DMS153 (cell line): ENCODE measurements around the gene IL25.
"Not testable (repeated sequence)": the region's sequence is repeated elsewhere in the genome, so short reads cannot be mapped to it uniquely, and the experiment has no call there.

ENCODE experiments used
- DNase-seq: peaks from one replicate; lab custom pipeline; 2025; lab: John Stamatoyannopoulos, UW

Gene IL25

DNA sequence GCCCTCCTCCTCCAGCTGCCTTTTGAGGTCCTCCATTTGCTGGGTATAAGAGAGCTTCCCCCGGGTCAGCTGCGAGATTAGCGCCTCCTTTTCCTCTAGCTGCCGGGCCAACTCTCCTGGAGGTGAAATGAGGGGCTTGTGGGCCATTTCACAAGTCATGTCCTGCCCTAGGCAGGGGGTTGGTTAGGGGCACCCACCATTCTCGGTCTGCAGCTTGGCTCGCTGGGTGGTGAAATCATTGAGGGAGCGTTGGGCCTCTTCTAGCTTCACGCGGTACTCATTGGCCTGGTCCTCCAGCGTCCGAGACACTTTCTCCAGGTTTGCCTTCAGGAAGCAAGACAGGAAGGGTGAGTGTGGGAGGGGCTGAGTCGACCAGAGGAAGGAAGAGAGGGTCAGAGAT lies 16.8 kb downstream of the IL25 start:
- no peak for DNase-seq

DNA sequence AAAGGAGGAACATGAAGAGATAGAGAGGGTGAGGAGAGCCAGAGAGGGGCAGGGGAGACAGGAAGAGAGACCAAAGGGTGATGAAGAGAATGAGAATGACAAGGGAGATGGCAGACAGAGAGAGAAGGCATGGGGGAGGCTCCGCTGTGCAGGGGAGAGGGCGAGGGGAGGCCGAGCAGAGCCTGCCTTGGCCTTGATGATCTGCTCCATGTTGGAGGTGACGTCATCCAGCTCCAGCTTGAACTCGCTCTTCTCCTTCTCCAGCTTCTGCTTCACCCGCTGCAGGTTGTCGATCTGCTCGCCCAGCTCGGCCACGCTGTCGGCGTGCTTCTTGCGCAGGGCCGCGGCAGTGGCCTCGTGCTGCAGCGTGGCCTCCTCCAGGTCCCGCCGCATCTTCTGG lies 17.3 kb downstream of the IL25 start:
- not testable (repeated sequence) for DNase-seq

DNA sequence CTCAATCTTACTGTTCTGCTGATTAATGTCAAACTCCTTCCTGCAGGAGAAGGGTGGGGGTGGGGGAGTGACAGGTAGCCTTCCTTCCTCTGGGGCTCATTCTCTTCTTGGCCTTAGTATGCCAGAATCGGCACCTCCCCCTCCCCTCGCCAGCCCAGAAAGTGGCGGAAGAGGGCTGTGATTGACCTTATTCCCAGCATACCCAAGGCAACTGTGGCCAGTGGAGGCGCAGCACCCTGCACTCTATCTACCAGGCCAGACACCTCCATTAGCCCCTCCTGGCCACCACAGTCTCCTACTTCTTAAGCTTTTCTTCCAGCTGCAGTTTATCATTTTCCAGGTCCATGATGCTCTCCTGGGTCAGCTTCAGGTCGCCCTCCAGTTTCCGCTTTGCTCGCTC lies 20.0 kb downstream of the IL25 start:
- DNase-seq = no peak

DNA sequence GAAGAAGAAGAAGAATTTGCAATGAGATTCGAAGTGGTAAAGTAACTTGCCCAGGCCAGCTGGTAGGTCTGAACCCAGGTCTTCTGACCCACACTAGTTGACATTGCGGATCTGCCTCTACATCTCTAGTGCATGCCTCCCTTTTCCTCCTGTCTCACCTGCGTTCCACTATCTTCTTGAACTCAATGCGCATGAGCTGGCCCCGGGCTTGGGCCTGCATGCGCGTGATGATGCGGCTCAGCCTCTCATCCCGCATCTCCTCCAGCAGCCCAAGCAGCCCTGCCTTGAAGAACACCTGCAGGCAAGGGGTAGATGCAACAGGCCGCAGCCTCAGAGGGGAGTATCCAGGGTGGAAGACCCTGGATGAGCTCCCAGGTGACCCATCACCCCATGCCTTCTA lies 23.5 kb downstream of the IL25 start:
- DNase-seq = no peak

DNA sequence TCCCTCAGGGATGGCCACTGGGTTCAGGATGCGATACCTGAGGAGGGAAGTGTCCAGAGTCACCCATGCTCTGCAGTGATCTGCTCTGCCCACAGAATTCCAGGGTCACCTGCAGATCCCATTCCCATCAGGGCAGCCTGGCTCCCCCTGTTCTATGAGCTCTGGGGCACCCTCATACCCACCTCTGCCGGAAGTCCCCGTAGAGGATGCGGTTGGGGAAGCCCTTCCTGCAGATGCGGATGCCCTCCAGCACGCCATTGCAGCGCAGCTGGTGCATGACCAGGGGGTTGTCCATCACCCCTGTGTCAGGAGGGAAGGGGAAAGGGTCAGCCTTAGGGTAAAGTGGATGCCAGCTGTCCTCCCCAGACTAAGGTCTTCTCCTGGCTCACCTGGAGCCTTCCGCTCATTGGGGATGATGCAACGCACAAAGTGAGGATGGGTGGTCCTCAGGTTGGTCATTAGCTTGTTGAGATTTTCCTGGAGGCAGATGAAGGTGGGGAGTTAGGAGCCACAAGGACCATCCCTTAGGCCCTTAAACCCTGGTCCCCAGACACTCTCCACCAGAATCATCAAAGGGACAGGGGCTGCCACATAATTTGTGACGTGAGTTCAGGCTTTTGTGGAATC lies 24.3 kb downstream of the IL25 start:
- no peak for DNase-seq

DNA sequence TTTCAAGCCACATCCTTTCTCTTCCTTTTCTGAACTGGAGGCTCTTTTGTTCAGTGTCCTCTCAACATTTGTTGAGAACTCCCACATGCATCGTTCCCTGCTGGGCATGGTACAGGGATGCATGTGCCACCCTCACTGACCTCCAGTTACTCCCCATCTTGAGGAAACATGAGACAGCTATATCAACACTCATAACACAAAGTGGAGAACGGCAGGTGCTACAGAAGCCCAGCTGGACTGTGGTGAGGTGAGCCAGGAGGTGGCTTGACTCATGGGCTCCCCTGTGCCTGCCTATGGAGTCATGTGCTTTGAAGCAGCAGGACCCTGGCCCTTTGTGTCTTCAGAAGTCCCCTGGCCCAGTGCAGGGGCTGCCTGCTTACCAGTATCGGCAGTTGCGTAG lies 25.7 kb downstream of the IL25 start:
- DNase-seq = peak; percentile 6

DNA sequence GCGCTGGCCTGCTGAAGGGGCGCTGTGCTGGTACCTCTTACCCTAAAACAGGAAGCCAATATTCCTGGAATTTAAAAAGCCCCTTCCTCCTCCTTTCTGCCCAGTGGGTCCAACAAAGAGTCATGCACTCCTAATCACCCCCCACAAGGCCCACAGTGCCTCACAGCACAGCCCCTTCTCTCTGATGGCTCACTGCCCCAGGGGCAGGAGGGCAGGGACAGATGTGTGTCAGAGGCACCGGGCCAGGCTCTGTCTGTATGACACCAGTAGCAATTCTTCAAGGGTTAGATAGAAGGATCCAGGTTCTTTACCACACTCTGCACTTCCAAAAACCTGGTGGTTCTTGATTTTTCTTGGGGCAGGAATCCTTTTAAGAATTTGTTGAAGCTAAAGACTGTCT lies 26.5 kb downstream of the IL25 start:
- DNase-seq = no peak

DNA sequence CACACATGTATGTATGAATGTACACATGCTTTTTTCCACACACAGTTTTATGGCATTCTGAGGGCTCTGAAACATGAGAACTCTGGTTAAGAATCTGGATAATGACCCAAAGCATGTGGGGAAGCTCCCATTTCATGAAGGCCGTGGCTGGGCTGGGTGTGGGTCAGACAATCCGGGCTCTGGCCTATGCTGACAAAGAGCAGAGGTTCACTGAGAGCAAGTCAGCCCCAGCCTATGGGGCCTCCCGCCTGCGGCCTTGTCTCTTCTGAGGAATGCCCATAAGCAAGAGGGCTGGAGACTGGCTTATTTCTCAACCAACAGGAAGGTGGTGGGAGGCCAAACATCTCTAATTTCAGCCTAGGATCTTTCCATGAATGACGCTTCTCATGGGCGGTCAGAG lies 27.0 kb downstream of the IL25 start:
- DNase-seq = no peak

- not testable (repeated sequence) for DNase-seq
Observed at GRCh38 chr14:23400496-23401149, 28.0 kb downstream of the IL25 start.

GRCh38 chr14:23401291-23401690 lies 28.7 kb downstream of the IL25 start:
- DNase-seq = no peak

GRCh38 chr14:23402296-23403138 lies 29.9 kb downstream of the IL25 start:
- DNase-seq = no peak

GRCh38 chr14:23403139-23403438 lies 30.5 kb downstream of the IL25 start:
- no peak for DNase-seq

DNA sequence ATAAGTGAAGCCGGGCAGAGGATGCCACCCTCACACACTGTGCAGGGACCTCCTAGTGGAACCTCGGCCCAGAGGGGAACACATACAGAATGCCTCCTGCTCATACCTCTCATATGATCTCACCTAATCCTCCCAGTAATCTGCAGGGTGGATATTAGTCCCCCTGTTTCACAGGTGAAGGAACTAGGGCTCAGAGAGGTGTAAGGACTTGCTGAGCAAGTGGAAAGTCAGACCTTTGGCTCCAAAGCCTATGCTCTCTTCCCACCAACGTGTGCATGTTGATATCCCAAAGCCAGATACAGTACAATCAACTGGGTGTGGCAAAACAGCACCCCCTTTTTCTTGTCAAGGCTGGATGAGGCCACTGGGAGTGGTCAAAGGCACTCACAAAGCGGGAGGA lies 31.3 kb downstream of the IL25 start:
- DNase-seq = no peak

DNA sequence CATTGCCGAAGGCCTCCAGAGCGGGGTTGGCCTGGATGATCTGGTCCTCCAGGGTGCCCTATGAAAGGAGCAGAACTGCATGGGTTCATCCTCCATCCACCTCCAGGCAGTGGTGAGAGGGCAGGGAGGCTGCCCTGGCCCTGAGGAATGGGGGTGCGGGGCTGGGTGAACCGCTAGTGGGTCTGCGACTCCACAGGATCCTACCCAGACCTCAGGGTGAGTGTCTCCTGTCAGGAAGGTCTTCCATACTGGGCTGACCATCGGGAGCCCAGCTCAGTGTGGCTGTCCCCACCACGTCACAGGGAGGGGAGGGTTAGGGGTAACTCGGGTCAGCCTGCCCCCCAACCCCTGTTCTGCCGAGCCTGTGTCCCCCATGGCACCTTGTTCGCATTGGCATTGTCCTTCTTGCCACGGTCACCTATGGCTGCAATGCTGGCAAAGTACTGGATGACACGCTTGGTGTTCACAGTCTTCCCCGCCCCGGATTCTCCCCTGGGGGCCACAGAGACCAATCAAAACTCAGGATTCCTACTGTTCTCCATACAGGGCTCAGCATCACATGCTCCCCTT lies 31.8 kb downstream of the IL25 start:
- DNase-seq = no peak

DNA sequence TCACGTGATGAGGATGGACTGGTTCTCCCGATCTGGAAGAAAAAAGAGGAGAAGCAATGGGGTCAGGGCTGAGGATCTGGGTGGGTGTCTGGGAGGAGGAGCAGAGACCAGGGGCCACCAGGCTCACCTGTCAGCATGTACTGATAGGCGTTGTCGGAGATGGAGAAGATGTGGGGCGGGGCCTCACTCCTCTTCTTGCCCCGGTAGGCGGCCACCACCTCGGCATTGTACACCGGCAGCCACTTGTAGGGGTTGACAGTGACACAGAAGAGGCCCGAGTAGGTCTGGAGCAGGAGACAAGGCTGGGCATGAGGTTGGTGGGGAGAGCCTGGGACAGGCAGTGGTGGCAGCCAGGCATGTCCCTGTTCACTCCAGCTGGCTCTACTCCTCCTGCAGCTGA lies 32.5 kb downstream of the IL25 start:
- DNase-seq = no peak

- no peak for DNase-seq
Observed at GRCh38 chr14:23405516-23406025, 33.0 kb downstream of the IL25 start.

DNA sequence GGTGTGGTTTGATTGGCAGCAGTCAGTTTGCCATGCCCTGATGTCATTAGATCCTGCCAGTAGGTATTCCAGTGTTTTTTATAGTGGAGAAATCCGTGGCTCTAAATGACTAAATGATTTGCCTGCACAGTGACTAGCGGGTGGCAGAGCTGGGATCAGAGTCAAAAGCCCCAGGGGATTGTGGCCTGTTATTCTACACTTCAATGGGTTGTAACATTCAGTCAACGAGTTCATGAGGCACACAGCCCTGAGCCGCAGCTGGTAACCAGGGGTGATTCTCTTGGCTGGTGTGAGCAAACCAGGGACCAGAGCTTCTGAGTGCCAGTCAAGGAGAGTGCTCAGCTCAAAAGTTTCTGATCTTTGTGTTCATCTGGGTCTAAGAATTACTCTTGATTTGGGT lies 33.6 kb downstream of the IL25 start:
- DNase-seq = peak; percentile 27

- DNase-seq = no peak
Observed at GRCh38 chr14:23406725-23407355, 34.2 kb downstream of the IL25 start.

DNA sequence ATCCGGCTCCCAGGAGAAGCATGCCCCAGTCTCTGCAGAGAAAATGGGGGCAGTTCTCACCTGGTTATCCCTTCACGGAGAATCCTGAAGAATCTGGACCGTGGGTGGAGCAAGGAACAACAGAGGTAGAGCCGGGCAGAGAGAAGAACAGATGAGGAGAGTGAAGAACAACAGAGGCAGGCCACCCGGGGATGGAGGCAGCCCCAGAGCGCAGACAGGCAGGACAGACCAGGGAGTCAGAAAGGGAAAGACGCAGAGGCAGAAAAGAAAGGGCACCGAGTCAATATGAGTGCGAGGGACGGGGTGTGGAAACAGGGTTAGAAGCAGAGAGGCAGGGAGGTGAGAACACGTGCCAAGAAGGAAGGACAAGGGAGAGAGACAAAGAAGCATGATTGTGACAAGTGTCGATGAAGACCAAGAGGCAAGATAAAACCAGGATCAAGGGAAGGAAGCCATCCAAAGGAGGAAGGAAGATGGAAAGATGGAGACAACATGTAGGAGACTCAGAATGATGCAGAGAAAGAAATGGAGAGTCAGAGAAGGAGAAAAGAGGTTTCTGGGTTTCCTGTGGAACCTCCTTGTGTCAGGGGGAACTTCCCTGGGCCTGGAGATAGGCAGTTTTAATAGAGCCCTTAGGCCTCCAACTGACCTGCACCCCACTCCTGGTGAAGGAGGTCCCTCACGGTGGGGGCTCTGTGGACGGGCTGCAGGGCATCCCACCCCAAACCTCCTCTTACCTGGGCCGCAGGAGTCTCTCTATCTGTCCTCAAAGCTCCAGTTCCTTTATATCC lies 35.1 kb downstream of the IL25 start, which contains the start of gene MYH6:
TSS of gene MYH6 (minus strand) at position 758 of the 791 bp plus-strand sequence. CDS start 1,050 bp downstream, outside the sequence.
- no peak for DNase-seq

DNA sequence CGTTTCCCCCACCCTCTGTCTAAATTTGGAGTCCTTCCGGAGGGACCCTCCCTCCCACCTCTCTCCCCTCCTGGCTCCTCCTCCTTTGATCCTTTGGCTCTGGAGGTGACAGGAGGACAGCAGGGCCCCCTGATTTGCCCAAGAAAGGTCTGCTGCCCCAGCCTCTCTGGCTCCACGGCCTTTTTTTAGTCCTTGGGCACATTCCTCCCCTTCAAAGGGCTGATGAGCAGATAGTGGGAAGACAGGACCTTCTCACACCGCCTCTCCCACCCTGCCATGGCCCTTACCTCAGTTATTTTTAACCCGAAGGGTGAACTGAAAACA lies 35.7 kb downstream of the IL25 start:
- DNase-seq = no peak

DNA sequence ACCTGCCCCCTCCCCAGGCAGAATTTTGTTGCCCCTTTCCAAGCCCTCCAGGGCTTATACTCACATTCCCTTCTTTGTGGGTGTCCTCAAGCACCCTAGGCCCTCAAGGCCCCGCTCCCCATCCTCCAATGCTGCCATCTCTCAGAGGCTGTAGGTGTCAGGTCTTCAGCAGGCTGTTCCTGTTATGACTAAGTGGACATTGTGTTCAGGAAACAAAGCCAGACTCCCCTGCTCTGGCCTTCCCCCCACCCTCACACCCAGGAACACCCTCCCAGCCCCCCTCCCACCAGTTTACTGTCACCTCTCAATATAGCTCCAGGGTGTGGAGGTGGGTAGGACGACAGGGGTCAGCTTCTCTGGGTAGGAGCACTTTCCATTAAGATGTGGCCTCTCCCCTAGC lies 36.9 kb downstream of the IL25 start:
- no peak for DNase-seq
